ENCODE measurements around the gene TPD52L1. TPM values are rescaled to one million over a fixed set of nuclear protein-coding genes. Genes with fewer than 3 reads are reported as not detected.

TPD52L1 gene
- total RNA-seq, 3 donors from 2014 or later (not counting 1 experiment from before 2014, with no cell fraction given), result 1.2 TPM; not detected in 1

DNA sequence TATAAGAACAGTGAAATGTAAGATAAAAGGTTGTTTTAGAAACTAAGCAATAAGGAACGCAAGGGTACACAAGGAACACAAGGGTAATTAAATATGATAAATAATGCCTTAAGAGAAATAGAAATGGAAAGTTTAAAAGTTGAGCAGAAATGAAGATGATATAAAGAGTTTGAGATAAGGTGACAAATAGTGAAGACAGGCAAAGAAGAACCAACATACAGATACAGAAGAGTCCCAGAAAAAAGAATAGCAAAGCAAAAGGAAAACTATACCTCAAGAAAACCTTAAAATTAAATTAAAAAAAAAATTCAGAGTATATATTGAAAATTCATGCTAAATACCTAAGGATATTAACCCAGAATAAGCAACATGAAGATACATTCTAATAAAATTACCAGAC lies 131.8 kb downstream of the TPD52L1 start:
- TF ChIP-seq, protein P1, sequence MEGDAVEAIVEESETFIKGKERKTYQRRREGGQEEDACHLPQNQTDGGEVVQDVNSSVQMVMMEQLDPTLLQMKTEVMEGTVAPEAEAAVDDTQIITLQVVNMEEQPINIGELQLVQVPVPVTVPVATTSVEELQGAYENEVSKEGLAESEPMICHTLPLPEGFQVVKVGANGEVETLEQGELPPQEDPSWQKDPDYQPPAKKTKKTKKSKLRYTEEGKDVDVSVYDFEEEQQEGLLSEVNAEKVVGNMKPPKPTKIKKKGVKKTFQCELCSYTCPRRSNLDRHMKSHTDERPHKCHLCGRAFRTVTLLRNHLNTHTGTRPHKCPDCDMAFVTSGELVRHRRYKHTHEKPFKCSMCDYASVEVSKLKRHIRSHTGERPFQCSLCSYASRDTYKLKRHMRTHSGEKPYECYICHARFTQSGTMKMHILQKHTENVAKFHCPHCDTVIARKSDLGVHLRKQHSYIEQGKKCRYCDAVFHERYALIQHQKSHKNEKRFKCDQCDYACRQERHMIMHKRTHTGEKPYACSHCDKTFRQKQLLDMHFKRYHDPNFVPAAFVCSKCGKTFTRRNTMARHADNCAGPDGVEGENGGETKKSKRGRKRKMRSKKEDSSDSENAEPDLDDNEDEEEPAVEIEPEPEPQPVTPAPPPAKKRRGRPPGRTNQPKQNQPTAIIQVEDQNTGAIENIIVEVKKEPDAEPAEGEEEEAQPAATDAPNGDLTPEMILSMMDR (IDR thresholded peaks at IDR 0.05), result no peak
- WGBS (ENCODE audit: insufficient coverage), result 100% methylated on average over 1 of the region's 1 CpG
- Histone ChIP-seq H3K4me1 (ENCODE audit: control insufficient read depth, insufficient read depth, low read length) (peaks cover 6% of the 10 kb centered on the region), H3K36me3 (ENCODE audit: control insufficient read depth, insufficient read depth, low read length) (peaks cover 34% of the 10 kb centered on the region), H3K27ac (ENCODE audit: low read length) (no peak overlapping the region), H3K4me3 (ENCODE audit: low read length) (no peak overlapping the region), H3K9me3 (ENCODE audit: control insufficient read depth, insufficient read depth, low read length) (peaks cover 6% of the 10 kb centered on the region), H3K27me3 (ENCODE audit: control insufficient read depth, insufficient read depth, low read length) (no peaks in the 10 kb centered on the region)
- Mint-ChIP-seq H3K9me3 (peaks cover 7 to 10% of the 10 kb centered on the region in 2 donors), H3K4me1 (peaks cover 62 to 65% of the 10 kb centered on the region in 2 donors), H3K27me3 (ENCODE audit: low read depth in 2 of 2) (no peaks in the 10 kb centered on the region), H3K36me3 (peaks cover 38% of the 10 kb centered on the region), H3K27ac (no peak overlapping the region), H3K4me3 (no peak overlapping the region)
- intact Hi-C loops (cut with micrococcal nuclease), result no loop called here
- DNase-seq, result no peak
- ATAC-seq, result no peak

DNA sequence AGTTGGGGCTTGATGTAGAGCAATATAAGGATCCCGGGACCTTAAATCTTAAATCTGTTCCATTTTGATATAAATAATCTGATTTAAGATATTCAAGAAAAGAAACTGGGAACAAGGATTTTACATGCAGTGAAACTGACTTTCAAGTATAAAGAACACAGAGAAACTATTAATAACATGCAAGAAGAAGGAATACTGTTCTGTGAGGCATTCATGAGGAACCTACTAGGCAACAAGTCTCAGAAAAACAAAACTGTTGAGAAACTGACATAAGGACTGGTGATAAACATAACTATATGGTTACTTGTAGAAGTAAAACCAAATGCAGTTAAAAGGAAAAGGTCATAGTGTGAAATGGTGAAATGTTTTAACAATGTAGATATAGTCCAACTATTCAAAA lies 132.4 kb downstream of the TPD52L1 start:
- Histone ChIP-seq H3K9me3 (ENCODE audit: control insufficient read depth, insufficient read depth, low read length) (peaks cover under 1% of the 10 kb centered on the region), H3K4me3 (ENCODE audit: low read length) (no peak overlapping the region), H3K36me3 (ENCODE audit: control insufficient read depth, insufficient read depth, low read length) (peaks cover 33% of the 10 kb centered on the region), H3K27me3 (ENCODE audit: control insufficient read depth, insufficient read depth, low read length) (no peaks in the 10 kb centered on the region), H3K4me1 (ENCODE audit: control insufficient read depth, insufficient read depth, low read length) (no peaks in the 10 kb centered on the region), H3K27ac (ENCODE audit: low read length) (no peak overlapping the region)
- Mint-ChIP-seq H3K27ac (peak overlapping the region in 1 of 2 donors; percentile 74), H3K4me3 (no peak overlapping the region), H3K4me1 (peaks cover 59 to 62% of the 10 kb centered on the region in 2 donors), H3K9me3 (peaks cover 7 to 9% of the 10 kb centered on the region in 2 donors), H3K27me3 (ENCODE audit: low read depth in 2 of 2) (no peaks in the 10 kb centered on the region), H3K36me3 (peaks cover 35% of the 10 kb centered on the region)
- ATAC-seq, result no peak
- TF ChIP-seq, protein P1 (IDR thresholded peaks at IDR 0.05), result no peak
- no CpG with 5 or more reads among the region's 1 CpG for WGBS (ENCODE audit: insufficient coverage)
- no peak for DNase-seq
- intact Hi-C loops (cut with micrococcal nuclease), result no loop called here

DNA sequence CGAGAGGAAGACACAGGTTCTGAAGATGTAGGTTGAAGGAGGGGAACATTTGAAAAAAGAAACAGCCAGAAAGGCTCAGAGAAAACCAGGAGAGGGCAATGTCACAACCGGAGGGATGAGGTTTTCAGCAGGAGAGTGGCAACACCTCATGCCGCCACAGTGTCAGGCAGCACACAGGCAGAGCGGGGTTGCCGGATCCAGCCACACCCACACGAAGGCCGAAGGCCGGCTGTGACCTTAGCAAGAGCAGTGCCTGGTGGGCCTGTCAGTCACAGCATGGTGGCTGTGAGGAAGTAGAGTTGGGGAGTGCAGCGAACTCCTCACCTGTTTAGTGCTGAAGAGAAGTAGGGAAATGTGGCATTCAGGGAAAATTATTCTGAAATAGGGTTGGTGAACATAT lies 134.1 kb downstream of the TPD52L1 start:
- H3K27me3 Mint-ChIP-seq (ENCODE audit: low read depth in 2 of 2), result no peaks in the 10 kb centered on the region
- H3K27ac ChIP-seq (ENCODE audit: low read length), result no peak overlapping the region
- no peak overlapping the region for H3K4me3 Mint-ChIP-seq
- H3K27me3 ChIP-seq (ENCODE audit: control insufficient read depth, insufficient read depth, low read length), result no peaks in the 10 kb centered on the region
- TF ChIP-seq, protein P1 (IDR thresholded peaks at IDR 0.05), result no peak
- DNase-seq (no peak), ATAC-seq (no peak)
- H3K9me3 Mint-ChIP-seq, result peaks cover 3 to 4% of the 10 kb centered on the region in 2 donors
- peak overlapping the region; percentile 50 to 74 for H3K27ac Mint-ChIP-seq
- H3K36me3 Mint-ChIP-seq, result peaks cover 27% of the 10 kb centered on the region
- no peak overlapping the region for H3K4me3 ChIP-seq (ENCODE audit: low read length)
- intact Hi-C loops (cut with micrococcal nuclease), result no loop called here
- peaks cover 46% of the 10 kb centered on the region for H3K36me3 ChIP-seq (ENCODE audit: control insufficient read depth, insufficient read depth, low read length)
- H3K4me1 Mint-ChIP-seq, result peaks cover 52 to 56% of the 10 kb centered on the region in 2 donors
- no peaks in the 10 kb centered on the region for H3K9me3 ChIP-seq (ENCODE audit: control insufficient read depth, insufficient read depth, low read length)
- WGBS (ENCODE audit: insufficient coverage), result 99% methylated on average over 9 of the region's 9 CpGs
- no peaks in the 10 kb centered on the region for H3K4me1 ChIP-seq (ENCODE audit: control insufficient read depth, insufficient read depth, low read length)

DNA sequence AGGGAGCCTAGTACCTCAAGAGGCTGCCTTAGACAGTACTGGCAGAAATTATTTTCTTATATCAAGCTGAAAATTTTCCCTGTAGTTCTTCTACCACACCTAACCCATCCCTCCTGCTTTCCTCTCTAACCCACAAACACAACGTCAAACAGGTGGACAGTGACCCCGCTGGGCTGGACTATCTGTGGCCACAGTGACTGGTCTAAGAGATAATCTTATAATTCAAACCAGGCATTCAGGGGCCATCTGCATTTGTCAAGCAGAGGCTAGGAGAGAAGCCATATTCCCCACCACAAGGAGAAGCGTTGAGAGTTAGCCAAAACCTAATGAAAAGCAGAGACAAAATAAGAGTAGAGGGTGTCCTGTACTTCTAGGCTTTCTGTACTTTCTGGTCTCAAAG lies 140.0 kb downstream of the TPD52L1 start:
- peaks cover 50 to 55% of the 10 kb centered on the region in 2 donors for H3K4me1 Mint-ChIP-seq
- no peak for ATAC-seq
- no peak overlapping the region for H3K27ac ChIP-seq (ENCODE audit: low read length)
- H3K9me3 Mint-ChIP-seq, result no peaks in the 10 kb centered on the region
- H3K27me3 ChIP-seq (ENCODE audit: control insufficient read depth, insufficient read depth, low read length), result no peaks in the 10 kb centered on the region
- intact Hi-C loops (cut with micrococcal nuclease), result no loop called here
- TF ChIP-seq, protein P1 (IDR thresholded peaks at IDR 0.05), result no peak
- H3K27me3 Mint-ChIP-seq (ENCODE audit: low read depth in 2 of 2), result no peaks in the 10 kb centered on the region
- no peaks in the 10 kb centered on the region for H3K4me1 ChIP-seq (ENCODE audit: control insufficient read depth, insufficient read depth, low read length)
- H3K9me3 ChIP-seq (ENCODE audit: control insufficient read depth, insufficient read depth, low read length), result no peaks in the 10 kb centered on the region
- WGBS (ENCODE audit: insufficient coverage), result 100% methylated on average over 2 of the region's 3 CpGs
- peaks cover 16% of the 10 kb centered on the region for H3K36me3 Mint-ChIP-seq
- H3K36me3 ChIP-seq (ENCODE audit: control insufficient read depth, insufficient read depth, low read length), result peaks cover 71% of the 10 kb centered on the region
- no peak overlapping the region for H3K4me3 ChIP-seq (ENCODE audit: low read length)
- H3K4me3 Mint-ChIP-seq, result no peak overlapping the region
- DNase-seq, result no peak
- peak overlapping the region in 1 of 2 donors; percentile 19 for H3K27ac Mint-ChIP-seq

Data from natural killer cell (primary cell).